Naive thymus-derived CD8-positive, alpha-beta T cell (primary cell): ENCODE data around the gene BST1. TPM values are rescaled to one million over a fixed set of nuclear protein-coding genes. Genes with fewer than 3 reads are reported as not detected.

Source experiments
- ATAC-seq, 2 donors: fragments of 150-1000 bp; cut with Tn5 transposase in 1 of 2; sonication (Bioruptor Pico), chemical (Tn5 transposase) in 1 of 2; 1 replicate in 1 of 2; 2 replicates in 1 of 2; pipeline ENCODE4 v1.10.0; 2021; ENCODE audit warnings: mild to moderate bottlenecking in 2 of 2, moderate library complexity in 2 of 2
- POLR2A ChIA-PET: fragments of 350-600 bp; sonication (Branson Sonifier 250); formaldehyde crosslinking; loops from one replicate; lab custom pipeline; 2021; ENCODE audit warnings: antibody characterized with exemption; lab: Charles Lee
- DNase-seq, 10 donors: peaks; one replicate each; pipeline versions ENCODE4 v3.0.0 to v3.0.0-alpha.2; 2020 to 2022
- H3K27ac Mint-ChIP-seq, 10 donors: one replicate each; pipeline ENCODE4 v1.8.0; 2020 to 2022; ENCODE audit warnings: mild to moderate bottlenecking in 10 of 10, mixed read lengths in 10 of 10, moderate library complexity in 4 of 10, inconsistent platforms in 1 of 10
- H3K27me3 Mint-ChIP-seq, 5 donors: one replicate each; pipeline ENCODE4 v1.8.0; 2021 to 2022; ENCODE audit warnings: mixed read lengths in 5 of 5
- H3K36me3 Mint-ChIP-seq, 3 donors: one replicate each; pipeline ENCODE4 v1.8.0; 2020 to 2022; ENCODE audit warnings: mixed read lengths in 3 of 3, mild to moderate bottlenecking in 2 of 3, inconsistent platforms in 1 of 3
- H3K4me1 Mint-ChIP-seq, 4 donors: one replicate each; pipeline ENCODE4 v1.8.0; 2021 to 2022; ENCODE audit warnings: mixed read lengths in 4 of 4
- H3K4me3 Mint-ChIP-seq, 10 donors: one replicate each; pipeline ENCODE4 v1.8.0; 2020 to 2022; ENCODE audit warnings: mild to moderate bottlenecking in 10 of 10, mixed read lengths in 10 of 10, moderate library complexity in 6 of 10, inconsistent platforms in 1 of 10
- H3K9me3 Mint-ChIP-seq, 9 donors: one replicate each; pipeline ENCODE4 v1.8.0; 2020 to 2022; ENCODE audit warnings: mixed read lengths in 9 of 9, mild to moderate bottlenecking in 3 of 9, inconsistent platforms in 1 of 9, moderate library complexity in 1 of 9
- polyA plus RNA-seq, 3 donors: library from polyadenylated mRNA; unstranded; fragments of 300-500 nt; fragmentation: Illumina TruSeq; gene quantifications; one replicate each; pipeline ENCODE4 v1.2.3, GENCODE V29; 2021
- total RNA-seq, 8 experiments: library from RNA in 2 of 8; stranded (reverse) in 2 of 8; gene quantifications; one replicate each; pipeline ENCODE4 v1.2.3 and lab custom pipeline; 2021 to 2026

BST1 gene
- total and polyA plus RNA-seq, 5 experiments from 2014 or later, result 0.23 to 0.49 (median 0.42) TPM

DNA sequence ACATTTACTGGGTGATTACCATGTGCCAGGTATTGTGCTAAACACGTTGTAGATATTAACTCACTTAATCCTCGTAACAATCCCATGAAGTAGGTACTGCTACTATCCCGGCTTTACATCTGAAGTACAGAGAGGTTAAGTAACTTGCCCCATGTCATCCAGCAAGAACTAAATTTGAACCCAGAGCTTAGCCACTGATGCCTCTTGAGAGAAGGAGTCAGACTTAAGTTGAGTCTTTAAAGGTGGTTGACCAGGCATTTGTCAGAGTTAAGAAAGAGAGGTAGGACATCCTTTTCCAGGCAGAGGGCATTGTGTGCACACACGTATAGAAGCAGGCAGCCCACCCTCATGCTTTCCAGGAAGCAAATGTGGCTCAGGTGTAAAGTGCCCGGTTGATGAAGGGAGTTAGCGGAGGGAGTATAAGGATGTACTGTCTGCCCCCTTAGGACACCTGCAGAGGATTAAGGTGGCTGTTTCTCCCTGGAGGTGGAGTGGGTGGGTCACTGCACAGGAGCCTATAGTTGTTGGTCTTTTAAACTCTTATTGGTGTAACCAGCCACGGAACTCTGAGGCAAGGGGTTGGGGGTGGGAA is 74.9 kb downstream of the BST1 start:
- H3K4me1 Mint-ChIP-seq, result peaks cover 25 to 67% (median 52%) of the 10 kb centered on the region in 4 donors
- no peak for DNase-seq
- no peak for ATAC-seq
- POLR2A ChIA-PET, result interaction anchor here (1.5 to 1.8 kb wide), 2 partner anchors 8 to 11 kb away, joined by 4 to 6 read pairs; no protein-coding TSS in a partner anchor
- H3K9me3 Mint-ChIP-seq, result no peaks in the 10 kb centered on the region
- H3K27ac Mint-ChIP-seq, result peak overlapping the region in 9 of 10 donors; percentile 34 to 88 (median 72)
- H3K36me3 Mint-ChIP-seq, result peaks cover 0 to 4% (median 0%) of the 10 kb centered on the region in 3 donors
- H3K27me3 Mint-ChIP-seq, result no peaks in the 10 kb centered on the region
- peak overlapping the region; percentile 78 to 90 (median 88) for H3K4me3 Mint-ChIP-seq

DNA sequence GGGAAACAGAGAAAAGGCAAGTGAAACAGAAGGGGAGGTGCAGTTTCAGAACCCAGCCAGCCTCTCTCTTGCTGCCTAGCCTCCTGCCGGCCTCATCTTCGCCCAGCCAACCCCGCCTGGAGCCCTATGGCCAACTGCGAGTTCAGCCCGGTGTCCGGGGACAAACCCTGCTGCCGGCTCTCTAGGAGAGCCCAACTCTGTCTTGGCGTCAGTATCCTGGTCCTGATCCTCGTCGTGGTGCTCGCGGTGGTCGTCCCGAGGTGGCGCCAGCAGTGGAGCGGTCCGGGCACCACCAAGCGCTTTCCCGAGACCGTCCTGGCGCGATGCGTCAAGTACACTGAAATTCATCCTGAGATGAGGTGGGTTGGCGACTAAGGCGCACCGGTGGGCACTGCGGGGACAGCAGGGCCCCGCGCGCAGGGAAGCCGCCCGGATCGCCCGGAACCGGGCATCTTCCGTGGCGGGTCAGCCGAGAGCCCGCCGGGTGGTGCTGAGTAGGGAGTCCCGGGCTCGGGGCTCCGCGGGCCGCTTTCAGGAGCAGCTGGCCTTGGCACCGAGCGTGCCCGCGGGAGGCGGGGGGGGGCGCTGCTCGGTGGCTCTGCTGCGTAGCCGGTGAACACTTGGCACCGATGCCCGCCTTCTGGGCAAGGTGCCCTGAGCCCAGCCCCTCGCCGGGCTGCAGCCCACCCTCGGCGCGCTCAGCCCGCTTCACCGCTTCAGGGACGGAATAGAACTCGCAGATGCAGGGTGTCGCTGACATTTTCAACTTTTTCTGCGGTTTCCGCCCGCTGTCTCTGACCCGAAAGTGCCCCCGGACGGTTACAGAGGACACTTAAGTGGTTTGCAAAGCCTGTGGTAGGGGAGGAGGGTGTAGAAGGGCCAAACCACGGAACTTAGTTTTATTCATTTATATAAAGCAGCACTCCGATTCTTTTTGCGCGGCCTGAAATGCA is 75.7 kb downstream of the BST1 start, which contains the start of gene CD38:
Gene CD38 (plus strand): TSS at position 40 of the 953 bp plus-strand sequence. CDS start 87 bp downstream, at position 127.
- ATAC-seq, result peak; percentile 61 to 74
- H3K36me3 Mint-ChIP-seq, result peaks cover under 1 to 4% (median under 1%) of the 10 kb centered on the region in 3 donors

DNA sequence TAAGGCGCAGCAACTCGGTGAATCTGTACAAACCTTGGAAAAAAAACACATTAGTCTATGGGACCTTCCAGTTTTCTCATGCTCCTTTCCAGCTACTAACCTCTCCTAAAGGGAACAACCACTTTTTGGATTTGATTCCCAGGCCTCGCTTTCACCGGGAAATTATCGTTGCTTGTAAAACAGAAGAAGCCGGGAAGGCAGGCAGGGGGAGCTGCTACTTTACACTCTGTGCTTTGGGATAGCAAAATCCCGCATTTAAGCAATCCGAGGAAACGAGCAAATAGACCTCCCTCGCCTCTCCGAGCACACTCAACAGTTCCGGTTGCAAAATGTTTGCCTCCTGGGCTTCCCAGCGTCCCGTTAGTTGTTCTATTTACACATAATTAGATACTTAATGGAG is 76.4 kb downstream of the BST1 start:
- Mint-ChIP-seq H3K36me3 (peaks cover 2 to 6% (median 4%) of the 10 kb centered on the region in 3 donors), H3K9me3 (no peaks in the 10 kb centered on the region), H3K27ac (peak overlapping the region; percentile 24 to 88 (median 70)), H3K27me3 (no peaks in the 10 kb centered on the region), H3K4me1 (peaks cover 26 to 72% (median 55%) of the 10 kb centered on the region in 4 donors), H3K4me3 (peak overlapping the region; percentile 78 to 95 (median 89))
- ATAC-seq (no peak), DNase-seq (peak in 1 of 10 donors; percentile 16)
- POLR2A ChIA-PET, result interaction anchor here (1.2 to 1.5 kb wide), 2 partner anchors 10 to 13 kb away, joined by 4 to 7 read pairs; no protein-coding TSS in a partner anchor

More for the DNA sequence above, 75.7 kb downstream of the BST1 start, which contains the start of gene CD38:
- POLR2A ChIA-PET, result interaction anchor here (1.2 to 1.5 kb wide), 2 partner anchors 9 to 12 kb away, joined by 4 to 7 read pairs; no protein-coding TSS in a partner anchor
- no peaks in the 10 kb centered on the region for H3K27me3 Mint-ChIP-seq
- H3K27ac Mint-ChIP-seq, result peak within 1 kb of the TSS; percentile 24 to 88 (median 75)
- H3K4me3 Mint-ChIP-seq, result peak within 1 kb of the TSS; percentile 78 to 95 (median 89)
- peaks cover 22 to 71% (median 54%) of the 10 kb centered on the region in 4 donors for H3K4me1 Mint-ChIP-seq
- H3K9me3 Mint-ChIP-seq, result no peaks in the 10 kb centered on the region
- peak in 8 of 10 donors; percentile 28 to 56 (median 36) for DNase-seq

DNA sequence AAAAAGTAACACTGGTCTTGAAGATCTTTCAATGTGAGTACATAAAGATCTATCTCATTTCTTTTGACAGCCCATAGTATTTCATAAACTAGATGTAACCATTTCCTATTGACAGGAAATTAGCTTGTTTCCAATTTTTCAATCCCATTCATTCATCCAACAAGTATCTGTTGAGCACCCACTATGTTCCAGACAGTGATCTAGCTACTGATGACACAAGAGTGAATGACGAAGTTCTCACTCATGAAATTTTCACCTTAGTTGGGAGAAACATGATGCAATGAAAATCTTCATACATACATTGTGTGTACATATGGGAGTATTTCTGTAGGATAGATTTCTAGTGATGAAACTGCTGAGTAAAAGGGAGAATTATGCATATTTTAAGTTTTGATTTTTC is 76.9 kb downstream of the BST1 start:
- Mint-ChIP-seq H3K9me3 (no peaks in the 10 kb centered on the region), H3K4me3 (peak overlapping the region; percentile 78 to 95 (median 89)), H3K27me3 (no peaks in the 10 kb centered on the region), H3K27ac (peak overlapping the region in 8 of 10 donors; percentile 6 to 88 (median 77)), H3K4me1 (peaks cover 26 to 75% (median 55%) of the 10 kb centered on the region in 4 donors), H3K36me3 (peaks cover 2 to 6% (median 4%) of the 10 kb centered on the region in 3 donors)
- ATAC-seq (no peak), DNase-seq (no peak)
- POLR2A ChIA-PET, result interaction anchor here (0.6 to 1.2 kb wide), 2 partner anchors 11 to 13 kb away, joined by 5 to 7 read pairs; no protein-coding TSS in a partner anchor

DNA sequence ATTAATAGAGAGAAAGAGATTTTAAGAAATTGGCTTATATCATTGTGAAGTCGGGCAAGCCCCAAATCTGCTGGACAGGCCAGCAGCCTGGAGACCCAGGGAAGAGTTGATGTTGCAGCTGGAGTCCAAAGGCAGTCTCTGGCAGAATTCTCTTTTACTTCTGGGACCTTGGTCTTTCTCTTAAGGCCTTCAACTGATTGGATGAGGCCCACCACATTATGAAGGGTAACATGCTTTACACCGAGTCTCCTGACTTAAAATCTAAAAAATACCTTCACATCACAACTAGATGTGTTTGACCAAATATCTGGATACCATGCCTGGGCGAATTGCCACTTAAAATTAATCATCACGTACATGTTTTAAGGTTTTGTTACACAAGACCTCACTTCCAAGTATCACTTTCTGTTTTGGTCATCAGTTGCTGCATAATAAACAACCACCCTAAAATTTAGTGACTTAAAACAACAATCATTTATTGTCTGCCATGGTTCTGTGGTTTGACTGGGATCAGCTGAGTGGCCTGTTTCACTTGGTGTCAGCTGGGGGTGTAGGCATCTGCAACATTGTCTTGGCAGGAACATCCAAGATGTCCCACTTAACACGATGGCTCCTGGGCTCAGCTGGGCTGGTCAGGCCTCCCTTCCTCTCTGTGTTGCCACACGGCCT is 78.7 kb downstream of the BST1 start:
- POLR2A ChIA-PET, result interaction anchor here (1.0 kb wide), 1 partner anchor 16 kb away, joined by 3 read pairs; no protein-coding TSS in a partner anchor
- Mint-ChIP-seq H3K27me3 (no peaks in the 10 kb centered on the region), H3K9me3 (no peaks in the 10 kb centered on the region), H3K27ac (peak overlapping the region in 1 of 10 donors; percentile 46), H3K4me3 (peak overlapping the region in 6 of 10 donors; percentile 11 to 52 (median 27)), H3K4me1 (peaks cover 30 to 85% (median 64%) of the 10 kb centered on the region in 4 donors), H3K36me3 (peaks cover 2 to 14% (median 6%) of the 10 kb centered on the region in 3 donors)
- ATAC-seq, result no peak
- DNase-seq, result no peak

Other genes starting within 250 kb of the BST1 start
- not detected for gene CC2D2A, start 233.2 kb upstream of the BST1 start, total RNA-seq
- gene CC2D2A, start 233.2 kb upstream of the BST1 start, polyA plus RNA-seq, result not detected
- 10 to 100 TPM; 65.7 to 73.0 TPM for gene FBXL5, start 47.7 kb upstream of the BST1 start, total RNA-seq
- gene FBXL5, start 47.7 kb upstream of the BST1 start, polyA plus RNA-seq, result 100 to 1,000 TPM in 2 of 3 donors, 10 to 100 TPM in 1; 96.1 to 113 (median 101) TPM
- gene FAM200B, start 21.2 kb upstream of the BST1 start, total RNA-seq, result 10 to 100 TPM; 31.0 to 38.5 TPM
- gene FAM200B, start 21.2 kb upstream of the BST1 start, polyA plus RNA-seq, result 10 to 100 TPM; 80.6 to 92.0 (median 81.3) TPM
- gene CD38, start 75.3 kb downstream of the BST1 start, total RNA-seq, result 1 to 10 TPM; 1.4 to 3.2 TPM
- 1 to 10 TPM; 2.0 to 7.7 (median 5.9) TPM for gene CD38, start 75.3 kb downstream of the BST1 start, polyA plus RNA-seq
- not detected for gene FGFBP1, start 235.7 kb downstream of the BST1 start, total RNA-seq
- gene FGFBP1, start 235.7 kb downstream of the BST1 start, polyA plus RNA-seq, result not detected